ENCODE measurements around the gene SEC23B.

SEC23B gene

DNA sequence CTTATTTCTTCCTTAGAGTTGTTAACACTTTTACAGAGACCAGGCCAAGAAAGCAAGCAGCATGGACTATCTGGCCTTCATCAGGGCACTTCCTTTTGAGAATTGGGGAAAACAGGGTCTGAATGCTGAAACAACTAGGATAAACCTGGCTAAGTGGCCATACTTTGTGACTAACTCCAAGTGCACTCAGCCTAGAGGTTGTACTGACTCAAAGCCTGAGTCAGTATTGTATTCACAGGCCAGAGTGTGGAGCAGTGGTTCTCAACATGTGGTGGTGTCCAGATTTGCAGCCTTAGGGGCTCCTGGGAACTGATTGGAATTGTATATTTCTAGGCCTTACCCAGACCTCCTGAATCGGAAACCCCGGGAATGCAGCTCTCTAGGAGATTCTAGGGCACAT, 20.1 kb downstream of the SEC23B start:
- Histone ChIP-seq H3K4me1 (ENCODE audit: control insufficient read depth, insufficient read depth, low read length) (no peaks in the 10 kb centered on the region), H3K4me3 (ENCODE audit: low read depth, low read length) (no peak overlapping the region), H3K27me3 (ENCODE audit: control insufficient read depth, insufficient read depth, low read length) (no peaks in the 10 kb centered on the region), H3K9ac (ENCODE audit: low read depth, low read length) (no peak overlapping the region), H3K9me3 (ENCODE audit: control insufficient read depth, insufficient read depth, low read length) (no peaks in the 10 kb centered on the region), H3K36me3 (ENCODE audit: control insufficient read depth, insufficient read depth, low read length) (peaks cover 45% of the 10 kb centered on the region)

DNA sequence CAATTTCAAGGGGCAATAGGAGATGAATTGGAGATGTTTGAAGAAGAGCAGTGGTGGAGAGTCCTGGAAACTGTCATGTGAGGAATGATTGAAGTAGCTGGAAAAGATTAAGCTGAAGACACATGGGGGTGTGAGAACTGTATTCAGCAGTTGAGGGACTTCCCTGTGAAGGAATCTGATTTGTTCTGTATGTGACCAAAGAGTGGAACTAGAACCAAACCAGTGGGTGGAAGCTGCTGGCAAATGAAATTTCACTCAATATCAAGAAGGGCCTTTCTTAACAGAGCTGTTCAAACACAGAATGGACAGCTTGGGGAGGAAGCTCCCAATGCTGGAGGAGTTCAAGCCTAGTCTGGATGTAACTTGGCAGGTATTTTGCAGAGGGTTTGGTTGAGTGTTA, 21.3 kb downstream of the SEC23B start:
- Histone ChIP-seq H3K36me3 (ENCODE audit: control insufficient read depth, insufficient read depth, low read length) (peaks cover 53% of the 10 kb centered on the region), H3K9me3 (ENCODE audit: control insufficient read depth, insufficient read depth, low read length) (no peaks in the 10 kb centered on the region), H3K9ac (ENCODE audit: low read depth, low read length) (no peak overlapping the region), H3K4me1 (ENCODE audit: control insufficient read depth, insufficient read depth, low read length) (no peaks in the 10 kb centered on the region), H3K27me3 (ENCODE audit: control insufficient read depth, insufficient read depth, low read length) (no peaks in the 10 kb centered on the region), H3K4me3 (ENCODE audit: low read depth, low read length) (no peak overlapping the region)

GRCh38 chr20:18532626-18533025, 24.9 kb downstream of the SEC23B start:
- peaks cover 36% of the 10 kb centered on the region for H3K36me3 ChIP-seq (ENCODE audit: control insufficient read depth, insufficient read depth, low read length)
- no peaks in the 10 kb centered on the region for H3K27me3 ChIP-seq (ENCODE audit: control insufficient read depth, insufficient read depth, low read length)
- no peaks in the 10 kb centered on the region for H3K4me1 ChIP-seq (ENCODE audit: control insufficient read depth, insufficient read depth, low read length)
- H3K9me3 ChIP-seq (ENCODE audit: control insufficient read depth, insufficient read depth, low read length), result no peaks in the 10 kb centered on the region
- H3K4me3 ChIP-seq (ENCODE audit: low read depth, low read length), result no peak overlapping the region
- no peak overlapping the region for H3K9ac ChIP-seq (ENCODE audit: low read depth, low read length)

GRCh38 chr20:18533491-18533890, 25.8 kb downstream of the SEC23B start:
- no peaks in the 10 kb centered on the region for H3K9me3 ChIP-seq (ENCODE audit: control insufficient read depth, insufficient read depth, low read length)
- H3K4me3 ChIP-seq (ENCODE audit: low read depth, low read length), result no peak overlapping the region
- H3K36me3 ChIP-seq (ENCODE audit: control insufficient read depth, insufficient read depth, low read length), result peaks cover 32% of the 10 kb centered on the region
- no peaks in the 10 kb centered on the region for H3K4me1 ChIP-seq (ENCODE audit: control insufficient read depth, insufficient read depth, low read length)
- no peaks in the 10 kb centered on the region for H3K27me3 ChIP-seq (ENCODE audit: control insufficient read depth, insufficient read depth, low read length)
- H3K9ac ChIP-seq (ENCODE audit: low read depth, low read length), result no peak overlapping the region

DNA sequence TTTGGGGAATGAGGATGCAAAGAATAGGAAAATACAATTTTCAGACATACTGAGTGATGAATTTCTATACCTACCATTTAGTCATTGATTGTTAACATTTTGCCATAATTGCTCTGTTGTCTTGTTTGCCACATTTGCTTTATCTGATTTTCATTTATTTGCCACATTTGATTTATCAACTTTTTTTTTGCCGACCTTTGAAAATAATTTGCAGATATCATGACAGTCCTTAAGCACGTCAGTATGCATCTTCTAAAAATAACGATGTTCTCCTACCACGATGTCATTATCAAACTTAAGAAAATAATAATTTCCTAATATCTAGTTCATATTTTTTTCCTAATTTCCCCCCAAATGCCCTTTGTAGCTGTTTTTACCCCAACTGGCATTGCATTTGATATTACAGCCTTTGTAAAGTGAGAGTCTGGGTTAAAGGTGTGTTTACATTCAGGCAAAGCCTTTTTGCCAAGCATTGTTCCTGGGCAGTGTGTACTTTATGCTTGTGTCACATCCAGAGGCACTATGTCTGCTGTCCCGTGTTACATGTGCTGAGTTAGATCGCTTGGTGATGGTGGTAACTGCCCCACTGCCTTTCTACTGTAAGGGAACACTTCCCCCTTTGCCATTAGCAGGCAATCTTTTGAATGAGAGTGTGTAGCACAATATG, 26.4 kb downstream of the SEC23B start:
- Histone ChIP-seq H3K4me1 (ENCODE audit: control insufficient read depth, insufficient read depth, low read length) (no peaks in the 10 kb centered on the region), H3K9me3 (ENCODE audit: control insufficient read depth, insufficient read depth, low read length) (no peaks in the 10 kb centered on the region), H3K36me3 (ENCODE audit: control insufficient read depth, insufficient read depth, low read length) (peaks cover 28% of the 10 kb centered on the region), H3K4me3 (ENCODE audit: low read depth, low read length) (no peak overlapping the region), H3K9ac (ENCODE audit: low read depth, low read length) (no peak overlapping the region), H3K27me3 (ENCODE audit: control insufficient read depth, insufficient read depth, low read length) (no peaks in the 10 kb centered on the region)

- Histone ChIP-seq H3K9ac (ENCODE audit: low read depth, low read length) (no peak overlapping the region), H3K4me3 (ENCODE audit: low read depth, low read length) (no peak overlapping the region), H3K9me3 (ENCODE audit: control insufficient read depth, insufficient read depth, low read length) (no peaks in the 10 kb centered on the region), H3K27me3 (ENCODE audit: control insufficient read depth, insufficient read depth, low read length) (no peaks in the 10 kb centered on the region), H3K4me1 (ENCODE audit: control insufficient read depth, insufficient read depth, low read length) (no peaks in the 10 kb centered on the region), H3K36me3 (ENCODE audit: control insufficient read depth, insufficient read depth, low read length) (peaks cover 17% of the 10 kb centered on the region)
Measured at GRCh38 chr20:18537651-18538050, 29.9 kb downstream of the SEC23B start.

DNA sequence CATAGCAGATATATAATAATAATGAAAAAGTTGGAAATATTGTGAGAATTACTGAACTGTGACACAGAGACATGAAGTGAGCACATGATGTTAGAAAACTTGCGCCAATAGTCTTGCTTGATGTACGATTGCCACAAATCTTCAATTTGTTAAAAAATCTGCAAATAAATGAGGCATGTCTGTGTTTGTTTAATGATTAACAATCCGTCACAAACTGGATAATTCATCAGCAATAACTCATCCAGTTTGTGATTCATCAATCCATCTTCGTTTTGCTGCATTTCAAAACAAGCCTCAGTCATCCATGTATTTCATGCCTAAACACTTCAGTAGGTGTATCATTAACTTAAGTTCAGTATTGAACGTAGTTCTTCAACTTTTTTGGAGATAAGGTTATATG, 34.0 kb downstream of the SEC23B start:
- Histone ChIP-seq H3K9ac (ENCODE audit: low read depth, low read length) (no peak overlapping the region), H3K36me3 (ENCODE audit: control insufficient read depth, insufficient read depth, low read length) (peaks cover 21% of the 10 kb centered on the region), H3K4me1 (ENCODE audit: control insufficient read depth, insufficient read depth, low read length) (no peaks in the 10 kb centered on the region), H3K4me3 (ENCODE audit: low read depth, low read length) (no peak overlapping the region), H3K27me3 (ENCODE audit: control insufficient read depth, insufficient read depth, low read length) (no peaks in the 10 kb centered on the region), H3K9me3 (ENCODE audit: control insufficient read depth, insufficient read depth, low read length) (no peaks in the 10 kb centered on the region)

GRCh38 chr20:18543216-18543615, 35.5 kb downstream of the SEC23B start:
- Histone ChIP-seq H3K9me3 (ENCODE audit: control insufficient read depth, insufficient read depth, low read length) (no peaks in the 10 kb centered on the region), H3K4me3 (ENCODE audit: low read depth, low read length) (no peak overlapping the region), H3K4me1 (ENCODE audit: control insufficient read depth, insufficient read depth, low read length) (no peaks in the 10 kb centered on the region), H3K27me3 (ENCODE audit: control insufficient read depth, insufficient read depth, low read length) (no peaks in the 10 kb centered on the region), H3K9ac (ENCODE audit: low read depth, low read length) (no peak overlapping the region), H3K36me3 (ENCODE audit: control insufficient read depth, insufficient read depth, low read length) (peaks cover 27% of the 10 kb centered on the region)

DNA sequence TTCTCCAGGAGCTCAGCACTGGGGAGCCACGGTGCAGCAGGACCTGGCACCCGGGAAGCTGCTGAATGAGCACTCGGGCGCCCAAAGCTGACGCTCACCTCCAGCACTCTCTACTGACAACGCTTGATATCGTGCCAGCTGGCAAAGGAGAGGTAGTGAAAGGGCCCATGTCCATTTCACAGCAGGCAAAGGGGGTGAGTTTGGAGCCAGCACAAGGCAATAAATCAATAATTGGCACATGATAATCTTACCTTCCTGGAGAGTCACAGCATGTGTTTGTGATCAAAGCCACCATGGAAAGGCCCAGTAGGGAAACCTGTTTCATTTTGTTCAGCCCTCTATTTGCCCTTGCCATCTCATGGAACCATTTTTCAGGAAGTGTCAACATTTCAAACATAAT, 36.2 kb downstream of the SEC23B start:
- Histone ChIP-seq H3K9ac (ENCODE audit: low read depth, low read length) (no peak overlapping the region), H3K4me1 (ENCODE audit: control insufficient read depth, insufficient read depth, low read length) (no peaks in the 10 kb centered on the region), H3K36me3 (ENCODE audit: control insufficient read depth, insufficient read depth, low read length) (peaks cover 29% of the 10 kb centered on the region)

DNA sequence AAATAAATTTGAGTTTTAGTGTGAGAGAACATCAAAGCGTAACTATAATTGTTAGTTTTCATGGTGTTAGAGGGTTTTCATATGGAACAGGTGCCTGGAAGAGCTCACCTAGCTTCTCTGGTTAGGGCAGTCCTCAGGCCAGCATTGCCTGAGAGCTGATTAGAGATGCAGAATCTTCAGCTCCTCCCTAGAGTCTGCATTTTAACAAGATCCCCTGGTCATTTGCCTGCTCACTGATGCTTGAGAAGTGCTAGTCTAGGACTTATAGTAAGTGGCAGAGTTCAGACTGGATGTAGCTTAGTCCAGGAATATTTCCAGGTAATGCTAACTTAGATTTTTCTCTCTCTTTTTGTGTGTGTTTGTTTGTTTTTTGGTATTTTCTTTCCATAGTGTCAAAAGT, 37.8 kb downstream of the SEC23B start:
- Histone ChIP-seq H3K36me3 (ENCODE audit: control insufficient read depth, insufficient read depth, low read length) (peaks cover 29% of the 10 kb centered on the region), H3K4me1 (ENCODE audit: control insufficient read depth, insufficient read depth, low read length) (no peaks in the 10 kb centered on the region), H3K9ac (ENCODE audit: low read depth, low read length) (no peak overlapping the region), H3K27me3 (ENCODE audit: control insufficient read depth, insufficient read depth, low read length) (no peaks in the 10 kb centered on the region), H3K4me3 (ENCODE audit: low read depth, low read length) (no peak overlapping the region), H3K9me3 (ENCODE audit: control insufficient read depth, insufficient read depth, low read length) (no peaks in the 10 kb centered on the region)

More for the DNA sequence above, 36.2 kb downstream of the SEC23B start:
- Histone ChIP-seq H3K9me3 (ENCODE audit: control insufficient read depth, insufficient read depth, low read length) (no peaks in the 10 kb centered on the region), H3K27me3 (ENCODE audit: control insufficient read depth, insufficient read depth, low read length) (no peaks in the 10 kb centered on the region), H3K4me3 (ENCODE audit: low read depth, low read length) (no peak overlapping the region)

DNA sequence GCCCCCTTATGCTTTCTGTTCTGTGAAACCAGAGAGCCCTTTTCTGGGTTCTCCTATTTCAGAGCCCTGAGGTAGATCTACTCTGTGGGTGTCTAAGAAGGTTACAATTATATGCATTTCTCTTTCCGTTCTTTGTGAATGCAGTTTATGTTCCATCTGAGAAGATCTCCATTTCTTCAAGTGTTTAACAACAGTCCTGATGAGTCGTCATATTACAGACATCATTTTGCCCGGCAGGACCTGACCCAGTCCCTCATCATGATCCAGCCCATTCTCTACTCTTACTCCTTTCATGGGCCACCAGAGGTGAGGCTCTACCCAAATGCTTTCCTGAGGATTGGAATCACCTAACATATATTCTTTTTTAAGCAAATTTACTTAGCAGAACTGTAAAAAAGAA, 40.7 kb downstream of the SEC23B start:
- Histone ChIP-seq H3K4me1 (ENCODE audit: control insufficient read depth, insufficient read depth, low read length) (no peaks in the 10 kb centered on the region), H3K4me3 (ENCODE audit: low read depth, low read length) (no peak overlapping the region), H3K9me3 (ENCODE audit: control insufficient read depth, insufficient read depth, low read length) (no peaks in the 10 kb centered on the region), H3K9ac (ENCODE audit: low read depth, low read length) (no peak overlapping the region), H3K36me3 (ENCODE audit: control insufficient read depth, insufficient read depth, low read length) (peaks cover 27% of the 10 kb centered on the region), H3K27me3 (ENCODE audit: control insufficient read depth, insufficient read depth, low read length) (no peaks in the 10 kb centered on the region)

- Histone ChIP-seq H3K4me1 (ENCODE audit: control insufficient read depth, insufficient read depth, low read length) (no peaks in the 10 kb centered on the region), H3K9ac (ENCODE audit: low read depth, low read length) (no peak overlapping the region), H3K4me3 (ENCODE audit: low read depth, low read length) (no peak overlapping the region), H3K27me3 (ENCODE audit: control insufficient read depth, insufficient read depth, low read length) (no peaks in the 10 kb centered on the region), H3K9me3 (ENCODE audit: control insufficient read depth, insufficient read depth, low read length) (no peaks in the 10 kb centered on the region), H3K36me3 (ENCODE audit: control insufficient read depth, insufficient read depth, low read length) (peaks cover 10% of the 10 kb centered on the region)
Measured at GRCh38 chr20:18553746-18554145, 46.0 kb downstream of the SEC23B start.

Measured in iPS-15b (cell line).